Hematopoietic multipotent progenitor cell treated with erythropoietin and hydrocortisone succinate and interleukin-3 and kit ligand, for 4 days (in vitro differentiated cells): ENCODE measurements around the gene FARSA.
A peak's percentile ranks its signal among the peaks of the same experiment; 100 is the strongest.

ENCODE experiments used
- DNase-seq: peaks from one replicate; pipeline ENCODE4 v3.0.0-alpha.2; 2015

FARSA gene

GRCh38 chr19:12888006-12888603 lies 45.4 kb downstream of the FARSA start:
- DNase-seq = no peak

- peak; percentile 94 for DNase-seq
These were observed 46.4 kb downstream of the FARSA start, which contains the start of gene KLF1 for GRCh38 chr19:12886969-12887747. Gene KLF1 (minus strand): TSS chr19:12887201. CDS start chr19:12887140, 61 bp downstream.

- DNase-seq = peak; percentile 48
These were observed 46.9 kb downstream of the FARSA start for GRCh38 chr19:12886651-12886968.

- DNase-seq = peak; percentile 95
These were observed 47.5 kb downstream of the FARSA start for GRCh38 chr19:12885749-12886650.

GRCh38 chr19:12884926-12885748 lies 48.4 kb downstream of the FARSA start:
- DNase-seq = peak; percentile 95

GRCh38 chr19:12884627-12884925 lies 48.9 kb downstream of the FARSA start:
- DNase-seq = no peak

- DNase-seq = no peak
These were observed 49.3 kb downstream of the FARSA start for GRCh38 chr19:12884202-12884601.

- DNase-seq = no peak
These were observed 50.9 kb downstream of the FARSA start for GRCh38 chr19:12882589-12882988.

- peak; percentile 98 for DNase-seq
These were observed 52.2 kb downstream of the FARSA start, which contains the start of gene DNASE2 for GRCh38 chr19:12881172-12881808. Gene DNASE2 (minus strand): TSS chr19:12881449. CDS start chr19:12881375, 74 bp downstream.

GRCh38 chr19:12880551-12881171 lies 52.9 kb downstream of the FARSA start:
- peak; percentile 55 for DNase-seq

- DNase-seq = no peak
These were observed 58.4 kb downstream of the FARSA start for GRCh38 chr19:12875086-12875485.

GRCh38 chr19:12873891-12874745 lies 59.4 kb downstream of the FARSA start:
- DNase-seq = no peak

GRCh38 chr19:12872941-12873890 lies 60.3 kb downstream of the FARSA start:
- DNase-seq = peak; percentile 87
